Mesenchymal stem cell (in vitro differentiated cells and primary cell): ENCODE measurements around the gene ST13.

Source experiments
- DNase-seq: peaks from one replicate; pipeline ENCODE4 v3.0.0-alpha.2; 2013
- H2AFZ ChIP-seq: one replicate; pipeline ENCODE4 v1.6.1; 2013; ENCODE audit warnings: low read depth, mild to moderate bottlenecking, control low read depth, inconsistent platforms, low read length, moderate library complexity
- H2AK5ac ChIP-seq: 2 replicates; pipeline ENCODE4 v1.6.1; 2013; ENCODE audit warnings: low read length, moderate library complexity, mild to moderate bottlenecking, inconsistent platforms; ENCODE audit not compliant: severe bottlenecking
- H2BK120ac ChIP-seq: one replicate; pipeline ENCODE4 v1.6.1; 2013; ENCODE audit warnings: low read depth, mild to moderate bottlenecking, inconsistent platforms, low read length, moderate library complexity
- H2BK12ac ChIP-seq, 2 experiments: one replicate each; pipeline ENCODE4 v1.6.1; 2013; ENCODE audit warnings: inconsistent platforms in 2 of 2, low read length in 2 of 2, mild to moderate bottlenecking in 2 of 2, moderate library complexity in 2 of 2, control low read depth in 1 of 2
- H2BK15ac ChIP-seq: one replicate; pipeline ENCODE4 v1.6.1; 2013; ENCODE audit warnings: mild to moderate bottlenecking, low read depth, inconsistent platforms; ENCODE audit not compliant: poor library complexity, severe bottlenecking
- H2BK5ac ChIP-seq: 2 replicates; pipeline ENCODE4 v1.6.1; 2013; ENCODE audit warnings: low read depth, mild to moderate bottlenecking, low read length, control low read depth, inconsistent platforms; ENCODE audit not compliant: poor library complexity, severe bottlenecking
- H3K14ac ChIP-seq, 2 experiments: one replicate each; pipeline ENCODE4 v1.6.1; 2013; ENCODE audit warnings: inconsistent platforms in 2 of 2, low read length in 2 of 2, control low read depth in 1 of 2, mild to moderate bottlenecking in 1 of 2, moderate library complexity in 1 of 2
- H3K18ac ChIP-seq, 2 experiments: one replicate each; pipeline ENCODE4 v1.6.1; 2013; ENCODE audit warnings: inconsistent platforms in 2 of 2, low read length in 2 of 2, control low read depth in 1 of 2, low read depth in 1 of 2, mild to moderate bottlenecking in 1 of 2
- H3K23ac ChIP-seq, 2 experiments: one replicate each; pipeline ENCODE4 v1.6.1; 2013; ENCODE audit warnings: inconsistent platforms in 2 of 2, low read length in 2 of 2, mild to moderate bottlenecking in 2 of 2, moderate library complexity in 2 of 2, control low read depth in 1 of 2
- H3K27ac ChIP-seq: 2 replicates; pipeline ENCODE4 v1.5.1; 2013; ENCODE audit warnings: mild to moderate bottlenecking, moderate library complexity, low read length, control low read depth, inconsistent platforms; ENCODE audit not compliant: poor library complexity, severe bottlenecking
- H3K27me3 ChIP-seq, 2 experiments: 2 replicates each; pipeline versions ENCODE4 v1.6.1 to v1.7.0; 2013; ENCODE audit warnings: low read length in 2 of 2, mild to moderate bottlenecking in 2 of 2, moderate library complexity in 2 of 2, control low read depth in 1 of 2, inconsistent platforms in 1 of 2; ENCODE audit not compliant: control insufficient read depth in 1 of 2, insufficient read depth in 1 of 2
- H3K36me3 ChIP-seq, 2 experiments: 2 replicates each; pipeline versions ENCODE4 v1.6.1 to v1.7.0; 2013; ENCODE audit warnings: low read length in 2 of 2, control low read depth in 1 of 2, inconsistent platforms in 1 of 2, low read depth in 1 of 2, mild to moderate bottlenecking in 1 of 2; ENCODE audit not compliant: insufficient read depth in 2 of 2, control insufficient read depth in 1 of 2
- H3K4ac ChIP-seq, 2 experiments: one replicate each; pipeline ENCODE4 v1.6.1; 2013; ENCODE audit warnings: inconsistent platforms in 2 of 2, low read length in 2 of 2, mild to moderate bottlenecking in 2 of 2, moderate library complexity in 2 of 2, control low read depth in 1 of 2, low read depth in 1 of 2
- H3K4me1 ChIP-seq: 2 replicates; pipeline ENCODE4 v1.6.1; 2013; ENCODE audit warnings: low read depth, low read length, control low read depth; ENCODE audit not compliant: control insufficient read depth, insufficient read depth
- H3K4me2 ChIP-seq: 2 replicates; pipeline ENCODE4 v1.6.1; 2013; ENCODE audit warnings: low read length, mild to moderate bottlenecking, inconsistent platforms; ENCODE audit not compliant: poor library complexity, severe bottlenecking
- H3K4me3 ChIP-seq, 2 experiments: 2 replicates each; pipeline versions ENCODE4 v1.5.1 to v1.7.0; 2013; ENCODE audit warnings: low read length in 2 of 2, mild to moderate bottlenecking in 2 of 2, control low read depth in 1 of 2, low read depth in 1 of 2; ENCODE audit not compliant: insufficient read depth in 1 of 2
- H3K79me1 ChIP-seq: replicated peaks from 2 replicates; pipeline ENCODE4 v1.6.1; 2013; ENCODE audit warnings: mild to moderate bottlenecking, control low read depth, low read length, inconsistent platforms; ENCODE audit not compliant: poor library complexity, severe bottlenecking
- H3K9ac ChIP-seq: 2 replicates; pipeline ENCODE4 v1.7.0; 2013; ENCODE audit warnings: mild to moderate bottlenecking, low read length, moderate library complexity
- H3K9me3 ChIP-seq: 2 replicates; pipeline ENCODE4 v1.7.0; 2013; ENCODE audit warnings: mild to moderate bottlenecking, low read length; ENCODE audit not compliant: control insufficient read depth
- H4K8ac ChIP-seq: one replicate; pipeline ENCODE4 v1.6.1; 2013; ENCODE audit warnings: inconsistent platforms, mild to moderate bottlenecking, low read length, moderate library complexity
- H4K91ac ChIP-seq: one replicate; pipeline ENCODE4 v1.6.1; 2013; ENCODE audit warnings: mild to moderate bottlenecking, low read length, inconsistent platforms
- WGBS: methylation state at CpG from one replicate; pipeline ENCODE4 v1.1.7; 2013; ENCODE audit warnings: mixed read lengths; 5-methylcytosine and 5-hydroxymethylcytosine counted together

The ST13 gene

DNA sequence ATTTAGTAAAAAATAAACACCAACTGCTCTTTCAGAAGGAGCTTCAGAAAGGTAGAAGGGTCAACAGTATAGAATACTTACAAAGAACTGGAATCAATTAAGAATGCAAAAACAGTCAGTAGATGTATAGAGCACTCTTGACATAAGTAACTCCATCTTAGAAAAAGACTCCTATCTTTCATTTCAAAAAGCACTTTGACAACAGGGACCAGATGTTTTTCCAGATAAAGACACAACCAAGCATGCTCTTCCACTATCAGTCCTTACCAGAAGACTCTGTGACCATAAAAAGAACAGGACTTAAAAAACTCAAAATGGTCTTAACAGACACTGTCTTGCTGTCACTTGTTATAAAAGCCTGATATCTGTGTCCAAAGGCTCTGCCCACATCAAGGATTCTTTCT, 42.5 kb downstream of the ST13 start:
- H3K27me3 ChIP-seq = no peaks in the 10 kb centered on the region
- H3K4ac ChIP-seq = no peak overlapping the region
- H3K4me2 ChIP-seq = no peak overlapping the region
- peaks cover 3 to 10% of the 10 kb centered on the region in 2 experiments for H3K36me3 ChIP-seq
- H2BK15ac ChIP-seq = no peak overlapping the region
- peaks cover 26% of the 10 kb centered on the region for H3K79me1 ChIP-seq
- H4K8ac ChIP-seq = no peak overlapping the region
- H3K14ac ChIP-seq = no peak overlapping the region
- H3K4me3 ChIP-seq = no peak overlapping the region
- no peak overlapping the region for H4K91ac ChIP-seq
- H2AFZ ChIP-seq = no peak overlapping the region
- H3K4me1 ChIP-seq = peaks cover 11% of the 10 kb centered on the region
- no peak overlapping the region for H2BK12ac ChIP-seq
- no peak overlapping the region for H3K23ac ChIP-seq
- H2AK5ac ChIP-seq = no peak overlapping the region
- no peak overlapping the region for H3K18ac ChIP-seq
- H3K27ac ChIP-seq = no peak overlapping the region
- no peaks in the 10 kb centered on the region for H3K9me3 ChIP-seq
- H2BK5ac ChIP-seq = no peak overlapping the region
- no peak overlapping the region for H2BK120ac ChIP-seq
- no peak for DNase-seq
- no peak overlapping the region for H3K9ac ChIP-seq

DNA sequence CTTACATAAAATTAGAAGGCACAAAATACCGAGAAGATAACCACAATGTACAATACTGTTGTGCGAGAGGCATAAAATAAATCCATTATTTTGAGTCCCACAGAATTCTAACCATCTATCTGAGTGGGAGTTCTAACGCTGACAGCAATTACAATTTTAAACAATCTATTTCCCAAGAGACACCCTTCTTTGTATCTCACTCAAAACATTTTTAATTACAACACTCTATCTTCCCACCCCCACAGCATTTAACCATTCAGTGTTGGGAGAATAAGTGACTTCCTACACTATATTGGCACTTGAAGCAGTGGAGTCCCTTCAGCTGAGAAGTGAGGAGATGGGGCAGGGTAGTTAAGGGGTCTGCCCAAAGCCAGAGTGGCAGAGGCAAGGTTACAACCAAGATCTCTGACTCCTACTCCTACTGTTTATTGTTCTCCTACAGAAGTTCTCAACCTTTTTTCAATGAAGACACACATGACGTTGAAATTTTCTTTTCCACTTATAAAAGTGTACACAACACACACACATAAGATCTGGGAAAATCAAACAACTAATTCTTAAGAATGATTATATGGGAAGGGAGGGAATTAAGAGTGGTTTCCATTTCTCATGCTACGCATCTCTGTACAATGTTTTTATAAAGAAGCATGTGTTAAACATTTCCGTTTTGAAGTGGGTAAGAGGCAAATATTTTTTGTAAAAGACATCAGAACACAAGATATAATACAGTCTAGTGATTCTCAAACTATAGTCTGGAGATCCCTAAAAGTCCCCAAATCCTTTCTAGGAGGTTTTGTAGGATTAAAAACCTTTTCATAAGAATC, 48.2 kb downstream of the ST13 start:
- Histone ChIP-seq H3K27me3 (no peaks in the 10 kb centered on the region), H2BK120ac (no peak overlapping the region), H3K36me3 (peaks cover 0 to 9% of the 10 kb centered on the region in 2 experiments), H3K9ac (peak overlapping the region; percentile 17), H3K18ac (no peak overlapping the region), H3K79me1 (peaks cover 29% of the 10 kb centered on the region), H2AFZ (no peak overlapping the region), H3K4me2 (no peak overlapping the region), H2BK5ac (no peak overlapping the region), H2BK15ac (no peak overlapping the region), H3K27ac (no peak overlapping the region), H3K4me1 (peaks cover 4% of the 10 kb centered on the region), H3K4ac (no peak overlapping the region), H4K8ac (no peak overlapping the region), H3K4me3 (no peak overlapping the region), H3K9me3 (no peaks in the 10 kb centered on the region), H2BK12ac (no peak overlapping the region), H2AK5ac (peak overlapping the region; percentile 73), H3K23ac (no peak overlapping the region), H3K14ac (no peak overlapping the region), H4K91ac (no peak overlapping the region)
- DNase-seq = no peak
- 94% methylated on average over 3 of the region's 6 CpGs for WGBS

DNA sequence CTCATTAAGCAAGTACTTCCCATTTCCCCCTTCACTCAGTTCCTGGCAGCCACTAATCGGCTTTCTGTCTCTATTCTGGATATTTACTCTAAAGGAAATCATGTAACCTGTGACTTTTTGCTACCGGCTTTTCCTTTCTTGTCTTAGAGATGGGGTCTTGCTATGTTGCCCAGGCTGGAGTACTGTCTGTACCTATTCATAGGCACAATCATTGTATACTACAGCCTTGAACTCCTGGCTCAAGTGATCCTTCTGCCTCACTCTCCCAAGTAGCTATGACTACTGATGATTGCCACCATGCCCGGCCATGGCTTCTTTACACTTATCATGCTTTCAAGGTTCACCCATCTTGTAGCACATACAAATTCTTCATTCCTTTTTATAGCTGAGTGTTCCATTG, 49.7 kb downstream of the ST13 start:
- Histone ChIP-seq H3K4me2 (no peak overlapping the region), H2BK15ac (no peak overlapping the region), H3K4me3 (no peak overlapping the region), H3K27ac (no peak overlapping the region), H3K79me1 (peaks cover 32% of the 10 kb centered on the region), H3K4me1 (peaks cover 4% of the 10 kb centered on the region), H3K9me3 (no peaks in the 10 kb centered on the region), H3K36me3 (peaks cover 2 to 7% of the 10 kb centered on the region in 2 experiments), H3K14ac (no peak overlapping the region), H4K91ac (no peak overlapping the region), H3K27me3 (no peaks in the 10 kb centered on the region), H3K9ac (no peak overlapping the region), H2AFZ (no peak overlapping the region), H3K23ac (no peak overlapping the region), H3K18ac (no peak overlapping the region), H2BK120ac (no peak overlapping the region), H2BK12ac (no peak overlapping the region), H4K8ac (no peak overlapping the region), H3K4ac (no peak overlapping the region), H2AK5ac (no peak overlapping the region), H2BK5ac (no peak overlapping the region)
- DNase-seq = no peak
- 82% methylated on average over 3 of the region's 3 CpGs for WGBS

DNA sequence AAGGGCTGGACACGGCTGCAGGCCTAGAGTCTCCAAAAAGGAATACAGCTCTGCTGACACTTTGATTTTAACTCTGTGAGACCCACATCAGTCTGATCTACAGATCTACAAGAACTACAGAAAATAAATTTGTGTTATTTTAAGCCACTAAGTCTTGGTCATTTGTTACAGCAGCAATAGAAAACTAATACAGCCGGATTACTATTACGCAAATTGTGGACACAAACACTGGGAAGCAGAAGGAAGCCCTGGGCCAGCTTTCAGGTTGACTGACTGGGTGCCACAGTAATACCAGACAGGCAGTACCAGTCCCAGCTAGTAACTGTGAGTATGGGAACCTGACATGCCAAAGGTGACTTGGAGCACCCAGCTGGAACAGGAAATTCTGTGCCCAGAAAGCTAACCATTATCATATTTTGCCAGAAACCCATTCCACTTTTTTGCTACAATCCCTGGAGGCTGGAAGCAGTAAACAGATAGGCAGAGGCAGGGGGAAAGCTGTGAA, 50.7 kb downstream of the ST13 start:
- Histone ChIP-seq H2BK120ac (no peak overlapping the region), H3K4ac (no peak overlapping the region), H2BK5ac (no peak overlapping the region), H3K9ac (no peak overlapping the region), H3K27me3 (no peaks in the 10 kb centered on the region), H4K91ac (no peak overlapping the region), H2BK12ac (no peak overlapping the region), H2BK15ac (no peak overlapping the region), H3K23ac (no peak overlapping the region), H3K18ac (no peak overlapping the region), H4K8ac (no peak overlapping the region), H3K79me1 (peaks cover 24% of the 10 kb centered on the region), H2AFZ (no peak overlapping the region), H3K9me3 (no peaks in the 10 kb centered on the region), H3K4me2 (no peak overlapping the region), H3K4me3 (no peak overlapping the region), H3K36me3 (peaks cover 2 to 7% of the 10 kb centered on the region in 2 experiments), H3K14ac (no peak overlapping the region), H2AK5ac (no peak overlapping the region), H3K4me1 (peaks cover 4% of the 10 kb centered on the region), H3K27ac (no peak overlapping the region)
- WGBS = 87% methylated on average over 3 of the region's 3 CpGs
- no peak for DNase-seq
